ENCODE results near the gene MLH3.

DNA sequence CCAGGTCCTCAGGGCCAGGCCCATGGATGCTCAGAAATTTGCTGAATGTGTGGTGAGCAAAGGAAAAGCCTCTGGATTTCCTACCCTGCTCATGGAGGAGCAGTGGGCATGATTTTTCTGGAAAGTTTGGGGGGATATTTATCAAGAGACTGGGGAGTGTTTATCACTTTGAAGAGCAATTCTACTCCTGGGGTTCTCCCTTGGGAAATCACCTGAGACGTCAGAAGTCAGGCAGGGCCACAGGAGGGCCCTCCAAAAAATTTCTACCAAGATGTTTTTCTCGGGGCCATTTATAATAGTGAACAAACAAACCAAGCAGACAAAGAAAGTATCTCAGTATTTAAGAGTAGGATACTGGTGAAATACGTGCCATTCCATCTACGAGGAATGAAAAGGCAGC lies 68.6 kb downstream of the MLH3 start:
- TF ChIP-seq, protein P1, sequence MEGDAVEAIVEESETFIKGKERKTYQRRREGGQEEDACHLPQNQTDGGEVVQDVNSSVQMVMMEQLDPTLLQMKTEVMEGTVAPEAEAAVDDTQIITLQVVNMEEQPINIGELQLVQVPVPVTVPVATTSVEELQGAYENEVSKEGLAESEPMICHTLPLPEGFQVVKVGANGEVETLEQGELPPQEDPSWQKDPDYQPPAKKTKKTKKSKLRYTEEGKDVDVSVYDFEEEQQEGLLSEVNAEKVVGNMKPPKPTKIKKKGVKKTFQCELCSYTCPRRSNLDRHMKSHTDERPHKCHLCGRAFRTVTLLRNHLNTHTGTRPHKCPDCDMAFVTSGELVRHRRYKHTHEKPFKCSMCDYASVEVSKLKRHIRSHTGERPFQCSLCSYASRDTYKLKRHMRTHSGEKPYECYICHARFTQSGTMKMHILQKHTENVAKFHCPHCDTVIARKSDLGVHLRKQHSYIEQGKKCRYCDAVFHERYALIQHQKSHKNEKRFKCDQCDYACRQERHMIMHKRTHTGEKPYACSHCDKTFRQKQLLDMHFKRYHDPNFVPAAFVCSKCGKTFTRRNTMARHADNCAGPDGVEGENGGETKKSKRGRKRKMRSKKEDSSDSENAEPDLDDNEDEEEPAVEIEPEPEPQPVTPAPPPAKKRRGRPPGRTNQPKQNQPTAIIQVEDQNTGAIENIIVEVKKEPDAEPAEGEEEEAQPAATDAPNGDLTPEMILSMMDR (IDR thresholded peaks at IDR 0.05; ENCODE audit: insufficient read depth, low read depth, low read length), result no peak
- TF ChIP-seq EZH2 (IDR thresholded peaks at IDR 0.05; ENCODE audit: insufficient read depth, low read length), result no peak

Measured in astrocyte (in vitro differentiated cells and primary cell).